NCI-H1417 treated with DMSO at 0.1 percent for 48 hours (cell line): ENCODE data around the gene HSPB6.

Experiments
- DNase-seq: peaks from one replicate; lab custom pipeline; 2025; lab: John Stamatoyannopoulos, UW

The HSPB6 gene

GRCh38 chr19:35716801-35717664 lies 39.8 kb downstream of the HSPB6 start:
- peak; percentile 81 for DNase-seq

- DNase-seq: no peak
These were observed 40.6 kb downstream of the HSPB6 start for GRCh38 chr19:35715981-35716800.

GRCh38 chr19:35715355-35715809 lies 41.4 kb downstream of the HSPB6 start:
- DNase-seq: no peak

- DNase-seq: no peak
These were observed 42.1 kb downstream of the HSPB6 start for GRCh38 chr19:35714601-35715354.

- no peak for DNase-seq
These were observed 42.8 kb downstream of the HSPB6 start for GRCh38 chr19:35713904-35714495.

GRCh38 chr19:35713506-35713850 lies 43.4 kb downstream of the HSPB6 start:
- DNase-seq: no peak

- DNase-seq: no peak
These were observed 44.0 kb downstream of the HSPB6 start for GRCh38 chr19:35712567-35713505.

- no peak for DNase-seq
These were observed 45.8 kb downstream of the HSPB6 start for GRCh38 chr19:35710784-35711723.

GRCh38 chr19:35708391-35708790 lies 48.4 kb downstream of the HSPB6 start:
- no peak for DNase-seq
